Loucy (cell line): ENCODE measurements around the gene PAX6.

ENCODE experiments used
- H2AFZ ChIP-seq: fragments of 200-600 bp; sonication (generic); 2 replicates; pipeline ENCODE4 v1.6.0; 2016; ENCODE audit warnings: antibody characterized with exemption, mild to moderate bottlenecking, low read length, moderate library complexity
- H3F3A ChIP-seq: fragments of 200-600 bp; 2 replicates; pipeline ENCODE4 v1.6.0; 2016; ENCODE audit warnings: antibody characterized with exemption, low read depth, mild to moderate bottlenecking
- H3K27me3 ChIP-seq: fragments of 200-600 bp; sonication (generic); 2 replicates; pipeline ENCODE4 v1.6.1; 2014; ENCODE audit warnings: low read length, mild to moderate bottlenecking; ENCODE audit not compliant: insufficient read depth, poor library complexity, severe bottlenecking
- H3K36me3 ChIP-seq: fragments of 200-600 bp; sonication (generic); 2 replicates; pipeline ENCODE4 v1.6.1; 2016; ENCODE audit warnings: low read length; ENCODE audit not compliant: insufficient read depth
- H3K4me1 ChIP-seq: fragments of 200-600 bp; sonication (generic); 2 replicates; pipeline ENCODE4 v1.5.1; 2014; ENCODE audit warnings: low read length, mild to moderate bottlenecking; ENCODE audit not compliant: insufficient read depth, poor library complexity, severe bottlenecking
- H3K4me2 ChIP-seq: fragments of 200-600 bp; sonication (generic); 2 replicates; pipeline ENCODE4 v1.6.0; 2014; ENCODE audit warnings: antibody characterized with exemption, low read length, low read depth, mild to moderate bottlenecking; ENCODE audit not compliant: poor library complexity, severe bottlenecking
- H3K4me3 ChIP-seq: fragments of 200-600 bp; sonication (generic); 2 replicates; pipeline ENCODE4 v1.5.1; 2014; ENCODE audit warnings: low read length, mild to moderate bottlenecking, mixed read lengths; ENCODE audit not compliant: poor library complexity, severe bottlenecking
- H3K79me2 ChIP-seq: fragments of 200-600 bp; sonication (generic); 2 replicates; pipeline ENCODE4 v1.6.1; 2014; ENCODE audit warnings: low read length; ENCODE audit not compliant: insufficient read depth
- H3K9ac ChIP-seq: fragments of 200-600 bp; sonication (generic); 2 replicates; pipeline ENCODE4 v1.6.0; 2014; ENCODE audit warnings: mild to moderate bottlenecking, low read depth, low read length, moderate library complexity; ENCODE audit not compliant: poor library complexity, severe bottlenecking
- H3K9me2 ChIP-seq: fragments of 200-600 bp; sonication (generic); replicated peaks from 2 replicates; pipeline ENCODE4 v1.6.1; 2016; ENCODE audit warnings: low read depth, low read length, mixed read lengths
- H3K9me3 ChIP-seq: fragments of 200-600 bp; sonication (generic); 2 replicates; pipeline ENCODE4 v1.6.1; 2014; ENCODE audit warnings: mild to moderate bottlenecking, antibody characterized with exemption, low read length, low read depth; ENCODE audit not compliant: insufficient read depth
- H4K20me1 ChIP-seq: fragments of 200-600 bp; sonication (generic); 2 replicates; pipeline ENCODE4 v1.6.0; 2014; ENCODE audit warnings: antibody characterized with exemption, low read length, mild to moderate bottlenecking; ENCODE audit not compliant: insufficient read depth, poor library complexity, severe bottlenecking
- EZH2phosphoT487 ChIP-seq: fragments of 200-600 bp; IDR thresholded peaks from 2 replicates; pipeline ENCODE4 v1.6.1; 2018; ENCODE audit warnings: antibody characterized with exemption, mild to moderate bottlenecking, moderate library complexity, borderline replicate concordance
- TF ChIP-seq, protein P1 (sequence below): fragments of 200-600 bp; sonication (generic); conservative IDR thresholded peaks from 2 replicates; pipeline ENCODE4 v1.5.1; 2014; ENCODE audit warnings: mild to moderate bottlenecking, antibody characterized with exemption, low read length

Gene PAX6

DNA sequence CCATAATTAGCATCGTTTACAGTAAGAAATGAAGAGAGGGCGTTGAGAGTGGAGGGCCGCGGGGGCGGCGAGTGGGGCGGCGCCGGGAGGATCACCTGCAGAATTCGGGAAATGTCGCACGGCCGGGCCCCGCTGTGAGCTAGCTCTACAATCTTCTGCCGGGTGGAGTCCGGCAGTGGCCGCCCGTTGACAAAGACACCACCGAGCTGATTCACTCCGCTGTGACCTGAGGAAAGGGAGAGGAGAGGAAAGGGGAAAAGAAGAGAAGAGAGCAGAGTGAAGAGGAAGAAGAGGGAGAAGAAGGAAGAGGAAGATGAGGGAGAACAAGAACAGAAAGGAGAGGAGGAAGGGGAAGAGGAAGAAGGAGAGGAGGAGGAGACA, 8.5 kb downstream of the PAX6 start:
- no peak for TF ChIP-seq EZH2phosphoT487
- TF ChIP-seq, protein P1, sequence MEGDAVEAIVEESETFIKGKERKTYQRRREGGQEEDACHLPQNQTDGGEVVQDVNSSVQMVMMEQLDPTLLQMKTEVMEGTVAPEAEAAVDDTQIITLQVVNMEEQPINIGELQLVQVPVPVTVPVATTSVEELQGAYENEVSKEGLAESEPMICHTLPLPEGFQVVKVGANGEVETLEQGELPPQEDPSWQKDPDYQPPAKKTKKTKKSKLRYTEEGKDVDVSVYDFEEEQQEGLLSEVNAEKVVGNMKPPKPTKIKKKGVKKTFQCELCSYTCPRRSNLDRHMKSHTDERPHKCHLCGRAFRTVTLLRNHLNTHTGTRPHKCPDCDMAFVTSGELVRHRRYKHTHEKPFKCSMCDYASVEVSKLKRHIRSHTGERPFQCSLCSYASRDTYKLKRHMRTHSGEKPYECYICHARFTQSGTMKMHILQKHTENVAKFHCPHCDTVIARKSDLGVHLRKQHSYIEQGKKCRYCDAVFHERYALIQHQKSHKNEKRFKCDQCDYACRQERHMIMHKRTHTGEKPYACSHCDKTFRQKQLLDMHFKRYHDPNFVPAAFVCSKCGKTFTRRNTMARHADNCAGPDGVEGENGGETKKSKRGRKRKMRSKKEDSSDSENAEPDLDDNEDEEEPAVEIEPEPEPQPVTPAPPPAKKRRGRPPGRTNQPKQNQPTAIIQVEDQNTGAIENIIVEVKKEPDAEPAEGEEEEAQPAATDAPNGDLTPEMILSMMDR, result no peak
- no peaks in the 10 kb centered on the region for H3F3A ChIP-seq
- no peaks in the 10 kb centered on the region for H3K4me1 ChIP-seq
- no peak overlapping the region for H3K4me3 ChIP-seq
- no peaks in the 10 kb centered on the region for H3K36me3 ChIP-seq
- H3K4me2 ChIP-seq, result no peak overlapping the region
- no peaks in the 10 kb centered on the region for H3K9me3 ChIP-seq
- H3K79me2 ChIP-seq, result no peaks in the 10 kb centered on the region
- H3K9me2 ChIP-seq, result no peaks in the 10 kb centered on the region
- no peak overlapping the region for H3K9ac ChIP-seq
- no peaks in the 10 kb centered on the region for H3K27me3 ChIP-seq
- no peaks in the 10 kb centered on the region for H4K20me1 ChIP-seq
- H2AFZ ChIP-seq, result no peak overlapping the region

DNA sequence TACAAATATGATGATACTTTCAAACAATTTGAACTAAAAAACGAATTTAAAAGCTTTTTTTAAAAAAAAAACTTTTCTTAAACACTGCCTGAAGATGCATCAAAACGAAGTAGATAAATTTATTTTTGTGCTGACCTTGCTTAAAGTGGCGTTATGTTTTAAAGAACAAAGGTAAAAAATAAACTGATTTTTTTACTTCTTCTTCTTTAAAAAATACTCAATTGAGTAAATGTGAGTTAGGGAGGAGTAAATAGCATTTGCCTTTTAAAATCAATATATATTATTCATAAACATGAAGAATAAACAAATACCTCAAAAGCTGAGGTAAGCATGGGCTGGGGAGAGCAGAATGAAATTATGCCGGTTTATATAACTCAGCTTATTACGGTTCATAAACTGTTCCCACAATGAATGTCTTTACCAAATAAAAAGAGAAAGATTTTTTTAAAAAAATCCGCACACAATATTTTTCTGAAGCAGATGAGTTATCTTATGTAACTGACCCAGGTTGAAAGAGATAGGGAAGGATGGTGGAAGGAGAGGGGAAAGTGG, 9.0 kb downstream of the PAX6 start:
- H3K9me3 ChIP-seq, result no peaks in the 10 kb centered on the region
- H3K27me3 ChIP-seq, result no peaks in the 10 kb centered on the region
- no peak overlapping the region for H3K4me2 ChIP-seq
- no peaks in the 10 kb centered on the region for H4K20me1 ChIP-seq
- no peak overlapping the region for H2AFZ ChIP-seq
- TF ChIP-seq, protein P1, result no peak
- no peak for TF ChIP-seq EZH2phosphoT487
- no peaks in the 10 kb centered on the region for H3K36me3 ChIP-seq
- no peaks in the 10 kb centered on the region for H3F3A ChIP-seq
- H3K9me2 ChIP-seq, result no peaks in the 10 kb centered on the region
- H3K9ac ChIP-seq, result no peak overlapping the region
- H3K79me2 ChIP-seq, result no peaks in the 10 kb centered on the region
- H3K4me3 ChIP-seq, result no peak overlapping the region
- H3K4me1 ChIP-seq, result no peaks in the 10 kb centered on the region

DNA sequence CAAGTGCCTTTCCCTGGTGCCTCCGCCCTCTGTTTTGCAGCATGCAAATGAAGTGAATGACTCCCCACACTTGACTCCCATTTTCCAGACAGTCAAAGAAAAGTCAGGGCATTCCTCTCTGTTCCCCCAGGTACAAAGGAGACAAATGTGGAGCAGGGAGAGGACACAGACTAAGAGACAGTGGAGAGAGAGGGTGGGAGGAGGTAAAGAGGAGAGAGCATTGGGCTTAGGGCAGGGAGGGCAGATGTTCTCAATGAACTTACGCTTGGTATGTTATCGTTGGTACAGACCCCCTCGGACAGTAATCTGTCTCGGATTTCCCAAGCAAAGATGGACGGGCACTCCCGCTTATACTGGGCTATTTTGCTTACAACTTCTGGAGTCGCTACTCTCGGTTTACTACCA, 9.8 kb downstream of the PAX6 start:
- H2AFZ ChIP-seq, result no peak overlapping the region
- no peak overlapping the region for H3K9ac ChIP-seq
- H3K4me3 ChIP-seq, result no peak overlapping the region
- no peaks in the 10 kb centered on the region for H3K9me3 ChIP-seq
- no peaks in the 10 kb centered on the region for H3K36me3 ChIP-seq
- no peak for TF ChIP-seq EZH2phosphoT487
- TF ChIP-seq, protein P1, result no peak
- no peaks in the 10 kb centered on the region for H3K4me1 ChIP-seq
- H4K20me1 ChIP-seq, result no peaks in the 10 kb centered on the region
- H3F3A ChIP-seq, result no peaks in the 10 kb centered on the region
- H3K27me3 ChIP-seq, result no peaks in the 10 kb centered on the region
- H3K79me2 ChIP-seq, result no peaks in the 10 kb centered on the region
- no peak overlapping the region for H3K4me2 ChIP-seq
- no peaks in the 10 kb centered on the region for H3K9me2 ChIP-seq
